Esophagus muscularis mucosa (tissue), 4 donors: Measurements from ENCODE around the gene HNF1A. TPM values are rescaled to one million over a fixed set of nuclear protein-coding genes. Genes with fewer than 3 reads are reported as not detected.
"Not testable (repeated sequence)": the region's sequence is repeated elsewhere in the genome, so short reads cannot be mapped to it uniquely, and the experiment has no call there.

Source experiments
- DNase-seq: peaks from one replicate; pipeline ENCODE4 v3.0.0-alpha.2; 2017; ENCODE audit errors: extremely low spot score
- H3K27ac ChIP-seq, 4 donors: fragments of 200-600 bp; sonication (generic); replicated peaks in 1 of 4; 1 replicate in 3 of 4; 2 replicates in 1 of 4; pipeline ENCODE4 v1.5.1; 2016 to 2019; ENCODE audit warnings: mild to moderate bottlenecking in 1 of 4
- H3K27me3 ChIP-seq, 4 donors: fragments of 200-600 bp; sonication (generic); one replicate each; pipeline versions ENCODE4 v1.5.1 to v1.6.0; 2016 to 2019
- H3K36me3 ChIP-seq, 4 donors: fragments of 200-600 bp; sonication (generic); one replicate each; pipeline ENCODE4 v1.5.1; 2016 to 2019
- H3K4me1 ChIP-seq, 4 donors: fragments of 200-600 bp; sonication (generic); one replicate each; pipeline ENCODE4 v1.5.1; 2016 to 2019
- H3K4me3 ChIP-seq, 4 donors: fragments of 200-600 bp; sonication (generic); 1 replicate in 2 of 4; 2 replicates in 2 of 4; pipeline ENCODE4 v1.5.1; 2016 to 2019; ENCODE audit warnings: mild to moderate bottlenecking in 4 of 4, moderate library complexity in 1 of 4
- H3K9me3 ChIP-seq, 4 donors: fragments of 200-600 bp; sonication (generic); 1 replicate in 3 of 4; 2 replicates in 1 of 4; pipeline ENCODE4 v1.5.1; 2016 to 2019
- CTCF ChIP-seq, 3 experiments: fragments of 200-600 bp in 2 of 3; fragments of 450-650 bp in 1 of 3; sonication (generic) in 2 of 3; IDR thresholded peaks; one replicate each; pipeline ENCODE4 v1.5.1; 2017 to 2019; ENCODE audit warnings: antibody characterized with exemption in 3 of 3, mild to moderate bottlenecking in 2 of 3, moderate library complexity in 1 of 3
- EP300 ChIP-seq: sonication (generic); formaldehyde crosslinking; IDR thresholded peaks from one replicate; pipeline ENCODE4 v1.6.1; 2017; ENCODE audit warnings: antibody characterized with exemption
- POLR2A ChIP-seq: fragments of 450-650 bp; IDR thresholded peaks from one replicate; pipeline ENCODE4 v1.6.1; 2017; ENCODE audit warnings: antibody characterized with exemption, moderate library complexity, mild to moderate bottlenecking, low read depth
- POLR2AphosphoS5 ChIP-seq, 2 donors: sonication (generic); formaldehyde crosslinking; IDR thresholded peaks; one replicate each; pipeline ENCODE4 v1.6.1; 2017; ENCODE audit warnings: antibody characterized with exemption in 2 of 2
- WGBS: methylation state at CpG from one replicate; pipeline ENCODE4 v1.1.5; 2018; 5-methylcytosine and 5-hydroxymethylcytosine counted together
- intact Hi-C: fragments of 100-400 bp; cut with DNase I; formaldehyde crosslinking; loops from one replicate; pipeline ENCODE4 v1.15.1; 2023
- total RNA-seq, 4 donors: library from RNA; depleted of rRNA; stranded (reverse); fragments of >200 nt; gene quantifications; one replicate each; pipeline versions ENCODE4 v1.1.0 to v1.2.1, GENCODE V29; 2016

The HNF1A gene
- total RNA-seq, 4 donors from 2014 or later, result not detected

GRCh38 chr12:121034616-121035305 is 56.4 kb downstream of the HNF1A start:
- DNase-seq, result no peak
- peaks cover 0 to 28% (median 0%) of the 10 kb centered on the region in 4 donors for H3K27me3 ChIP-seq
- H3K36me3 ChIP-seq, result peaks cover 0 to 5% (median 0%) of the 10 kb centered on the region in 4 donors
- 76% methylated on average over 9 of the region's 9 CpGs for WGBS
- H3K9me3 ChIP-seq, result no peaks in the 10 kb centered on the region
- no peak overlapping the region for H3K27ac ChIP-seq
- TF ChIP-seq EP300, result no peak
- TF ChIP-seq POLR2AphosphoS5 (IDR thresholded peaks at IDR 0.05), result no peak
- TF ChIP-seq CTCF (IDR thresholded peaks at IDR 0.05), result no peak
- no peak for TF ChIP-seq POLR2A
- peaks cover 0 to 4% (median 0%) of the 10 kb centered on the region in 4 donors for H3K4me1 ChIP-seq
- no peak overlapping the region for H3K4me3 ChIP-seq
- intact Hi-C loops, result no loop called here

- H3K4me1 ChIP-seq, result peaks cover 0 to 4% (median 0%) of the 10 kb centered on the region in 4 donors
- H3K4me3 ChIP-seq, result no peak overlapping the region
- TF ChIP-seq POLR2AphosphoS5 (IDR thresholded peaks at IDR 0.05), result no peak
- TF ChIP-seq POLR2A, result no peak
- no peak for TF ChIP-seq CTCF (IDR thresholded peaks at IDR 0.05)
- no peak for TF ChIP-seq EP300
- peaks cover 0 to 31% (median 0%) of the 10 kb centered on the region in 4 donors for H3K27me3 ChIP-seq
- DNase-seq, result no peak
- no peaks in the 10 kb centered on the region for H3K36me3 ChIP-seq
- 76% methylated on average over 6 of the region's 6 CpGs for WGBS
- no peaks in the 10 kb centered on the region for H3K9me3 ChIP-seq
- H3K27ac ChIP-seq, result no peak overlapping the region
- intact Hi-C loops, result no loop called here
These were observed 58.5 kb downstream of the HNF1A start for GRCh38 chr12:121036810-121037326.

GRCh38 chr12:121038861-121039668 is 60.7 kb downstream of the HNF1A start, which contains the start of gene OASL:
Gene OASL (minus strand): TSS chr12:121039246. CDS start chr12:121038971, 275 bp downstream.
- Histone ChIP-seq H3K4me3 (peak within 1 kb of the TSS; percentile 47 to 59 (median 47)), H3K4me1 (peaks cover 0 to 4% (median 0%) of the 10 kb centered on the region in 4 donors), H3K9me3 (no peaks in the 10 kb centered on the region), H3K27ac (no peak within 1 kb of the TSS), H3K36me3 (no peaks in the 10 kb centered on the region), H3K27me3 (peaks cover 0 to 32% (median 0%) of the 10 kb centered on the region in 4 donors)
- no peak for TF ChIP-seq EP300
- TF ChIP-seq POLR2AphosphoS5 (IDR thresholded peaks at IDR 0.05), result no peak
- no peak for TF ChIP-seq POLR2A
- no peak for TF ChIP-seq CTCF (IDR thresholded peaks at IDR 0.05)
- DNase-seq, result no peak
- intact Hi-C loops, result no loop called here
- 35% methylated on average over 13 of the region's 13 CpGs for WGBS

- Histone ChIP-seq H3K4me1 (no peaks in the 10 kb centered on the region), H3K36me3 (no peaks in the 10 kb centered on the region), H3K4me3 (no peak overlapping the region), H3K27ac (no peak overlapping the region), H3K27me3 (peaks cover 0 to 24% (median 0%) of the 10 kb centered on the region in 4 donors), H3K9me3 (no peaks in the 10 kb centered on the region)
- 76% methylated on average over 4 of the region's 4 CpGs for WGBS
- no peak for DNase-seq
- intact Hi-C loops, result no loop called here
- no peak for TF ChIP-seq CTCF (IDR thresholded peaks at IDR 0.05)
- TF ChIP-seq POLR2A, result no peak
- no peak for TF ChIP-seq POLR2AphosphoS5 (IDR thresholded peaks at IDR 0.05)
- no peak for TF ChIP-seq EP300
These were observed 64.7 kb downstream of the HNF1A start for GRCh38 chr12:121043067-121043466.

GRCh38 chr12:121047400-121047799 is 69.1 kb downstream of the HNF1A start:
- H3K36me3 ChIP-seq, H3K9me3 ChIP-seq, H3K4me3 ChIP-seq, H3K4me1 ChIP-seq, DNase-seq, intact Hi-C loops, H3K27ac ChIP-seq: not testable (repeated sequence)
- H3K27me3 ChIP-seq, result peaks cover 0 to 20% (median 0%) of the 10 kb centered on the region in 4 donors
- 90% methylated on average over 12 of the region's 12 CpGs for WGBS
